Naive B cell (primary cell): ENCODE results near the gene COIL. TPM values are rescaled to one million over a fixed set of nuclear protein-coding genes. Genes with fewer than 3 reads are reported as not detected.
"Not testable (repeated sequence)": the region's sequence is repeated elsewhere in the genome, so short reads cannot be mapped to it uniquely, and the experiment has no call there.

Source experiments
- ATAC-seq, 2 donors: fragments of 150-1000 bp; cut with Tn5 transposase; 2 replicates each; pipeline ENCODE4 v1.10.0; 2021; ENCODE audit warnings: low read depth in 2 of 2, mild to moderate bottlenecking in 2 of 2, moderate library complexity in 2 of 2
- DNase-seq: peaks from one replicate; pipeline ENCODE4 v3.0.0; 2022
- H3K27ac Mint-ChIP-seq, 6 donors: one replicate each; pipeline ENCODE4 v1.8.0; 2020 to 2022; ENCODE audit warnings: mild to moderate bottlenecking in 6 of 6, mixed read lengths in 6 of 6, moderate library complexity in 5 of 6, inconsistent platforms in 2 of 6
- H3K27me3 Mint-ChIP-seq, 3 donors: one replicate each; pipeline ENCODE4 v1.8.0; 2021 to 2022; ENCODE audit warnings: mixed read lengths in 3 of 3, mild to moderate bottlenecking in 1 of 3
- H3K36me3 Mint-ChIP-seq, 2 donors: one replicate each; pipeline ENCODE4 v1.8.0; 2020 to 2022; ENCODE audit warnings: mixed read lengths in 2 of 2, inconsistent platforms in 1 of 2, mild to moderate bottlenecking in 1 of 2
- H3K4me1 Mint-ChIP-seq, 3 donors: one replicate each; pipeline ENCODE4 v1.8.0; 2020 to 2022; ENCODE audit warnings: mixed read lengths in 3 of 3, inconsistent platforms in 1 of 3, mild to moderate bottlenecking in 1 of 3, moderate library complexity in 1 of 3
- H3K4me3 Mint-ChIP-seq, 8 donors: one replicate each; pipeline ENCODE4 v1.8.0; 2020 to 2022; ENCODE audit warnings: mild to moderate bottlenecking in 8 of 8, mixed read lengths in 8 of 8, moderate library complexity in 8 of 8, inconsistent platforms in 2 of 8
- H3K9me3 Mint-ChIP-seq, 7 donors: one replicate each; pipeline ENCODE4 v1.8.0; 2020 to 2022; ENCODE audit warnings: mixed read lengths in 7 of 7, mild to moderate bottlenecking in 5 of 7, inconsistent platforms in 2 of 7, moderate library complexity in 1 of 7
- polyA plus RNA-seq, 6 donors: library from polyadenylated mRNA; unstranded; fragments of 300-500 nt; fragmentation: Illumina TruSeq; gene quantifications; one replicate each; pipeline ENCODE4 v1.2.3, GENCODE V29; 2021; ENCODE audit warnings: low read depth in 6 of 6

The COIL gene
- polyA plus RNA-seq, 6 donors from 2014 or later: 19.5 to 25.9 (median 22.5) TPM

- H3K27me3 Mint-ChIP-seq, H3K4me3 Mint-ChIP-seq, ATAC-seq, DNase-seq, H3K9me3 Mint-ChIP-seq, H3K4me1 Mint-ChIP-seq: not testable (repeated sequence)
- peak overlapping the region in 2 of 6 donors; percentile 34 to 40 for H3K27ac Mint-ChIP-seq
- H3K36me3 Mint-ChIP-seq: peaks cover 10 to 43% of the 10 kb centered on the region in 2 donors
Observed at GRCh38 chr17:56938206-56938605, 22.6 kb downstream of the COIL start.

DNA sequence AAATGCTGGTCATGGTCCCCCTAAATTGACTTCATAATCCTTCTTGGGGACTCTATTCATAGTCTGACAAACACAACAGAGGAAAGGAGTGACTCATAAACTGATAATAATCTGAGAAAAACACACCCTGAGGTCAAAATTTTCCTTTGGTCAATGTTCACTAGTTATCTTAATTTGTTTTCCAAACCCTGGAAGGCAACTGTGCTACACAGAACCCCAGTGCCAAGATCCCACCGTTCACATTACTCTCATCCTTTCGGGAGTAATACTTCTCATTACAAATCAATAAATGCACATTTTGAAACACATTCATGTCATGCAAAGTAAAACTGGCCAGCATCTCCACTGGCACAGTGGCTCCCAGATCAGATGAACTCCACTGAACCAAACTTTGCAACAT, 23.2 kb downstream of the COIL start:
- no peaks in the 10 kb centered on the region for H3K9me3 Mint-ChIP-seq
- peaks cover 4 to 6% (median 5%) of the 10 kb centered on the region in 3 donors for H3K4me1 Mint-ChIP-seq
- DNase-seq (no peak), ATAC-seq (no peak)
- H3K27me3 Mint-ChIP-seq: no peaks in the 10 kb centered on the region
- H3K36me3 Mint-ChIP-seq: peaks cover 10 to 40% of the 10 kb centered on the region in 2 donors
- H3K4me3 Mint-ChIP-seq: no peak overlapping the region
- no peak overlapping the region for H3K27ac Mint-ChIP-seq

- Mint-ChIP-seq H3K36me3 (peaks cover 10 to 40% of the 10 kb centered on the region in 2 donors), H3K4me1 (peaks cover 4 to 6% (median 5%) of the 10 kb centered on the region in 3 donors), H3K27ac (peak overlapping the region in 1 of 6 donors; percentile 13), H3K9me3 (peaks cover 0 to 1% (median 0%) of the 10 kb centered on the region in 7 donors), H3K27me3 (no peaks in the 10 kb centered on the region), H3K4me3 (no peak overlapping the region)
- ATAC-seq (no peak), DNase-seq (no peak)
Observed at GRCh38 chr17:56936697-56937322, 24.0 kb downstream of the COIL start.

DNA sequence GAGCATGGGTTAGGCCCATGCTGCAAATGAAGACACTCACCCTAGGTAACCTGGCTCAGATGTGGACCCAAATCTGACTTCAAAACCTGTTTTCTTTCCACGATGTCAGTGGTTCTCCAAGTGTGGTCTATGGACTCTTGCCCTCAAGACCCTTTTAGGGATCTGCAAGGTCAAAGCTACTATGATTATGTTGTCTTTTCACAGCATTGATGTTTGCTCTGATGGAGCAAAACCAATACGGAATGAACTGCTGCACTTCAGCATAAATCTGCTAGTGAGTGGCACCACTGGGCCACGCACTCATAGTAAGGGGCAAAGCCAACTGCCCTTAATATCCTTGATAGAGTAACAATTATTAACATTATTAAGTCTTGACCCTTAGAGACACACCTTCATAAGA, 25.4 kb downstream of the COIL start:
- Mint-ChIP-seq H3K27me3 (no peaks in the 10 kb centered on the region), H3K36me3 (peaks cover 10 to 40% of the 10 kb centered on the region in 2 donors), H3K27ac (no peak overlapping the region), H3K9me3 (peaks cover 0 to 12% (median 3%) of the 10 kb centered on the region in 7 donors), H3K4me3 (no peak overlapping the region), H3K4me1 (peaks cover 4 to 6% (median 5%) of the 10 kb centered on the region in 3 donors)
- DNase-seq: no peak
- ATAC-seq: no peak

DNA sequence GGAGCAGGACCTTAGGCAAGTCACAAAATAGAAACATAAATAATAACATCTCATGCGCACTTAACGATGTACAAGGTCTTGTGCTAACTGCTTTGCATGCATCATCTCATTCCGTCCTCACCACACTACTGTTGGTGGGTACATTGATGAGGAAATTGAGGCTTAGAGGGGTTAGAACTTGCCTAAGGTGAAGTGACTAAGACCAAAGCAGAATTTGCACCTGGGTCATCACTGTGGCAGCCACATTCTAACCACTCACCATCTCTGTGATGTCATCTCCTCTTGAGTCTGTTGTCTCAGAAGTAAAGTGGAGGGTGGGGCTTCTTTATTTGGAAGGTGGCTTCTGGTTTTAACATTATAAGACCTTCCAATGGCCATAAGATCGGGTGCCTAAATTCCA, 26.6 kb downstream of the COIL start:
- ATAC-seq (no peak), DNase-seq (no peak)
- H3K27me3 Mint-ChIP-seq: no peaks in the 10 kb centered on the region
- H3K36me3 Mint-ChIP-seq: peaks cover 10 to 35% of the 10 kb centered on the region in 2 donors
- no peak overlapping the region for H3K4me3 Mint-ChIP-seq
- H3K27ac Mint-ChIP-seq: no peak overlapping the region
- peaks cover 0 to 24% (median 6%) of the 10 kb centered on the region in 7 donors for H3K9me3 Mint-ChIP-seq
- no peaks in the 10 kb centered on the region for H3K4me1 Mint-ChIP-seq

DNA sequence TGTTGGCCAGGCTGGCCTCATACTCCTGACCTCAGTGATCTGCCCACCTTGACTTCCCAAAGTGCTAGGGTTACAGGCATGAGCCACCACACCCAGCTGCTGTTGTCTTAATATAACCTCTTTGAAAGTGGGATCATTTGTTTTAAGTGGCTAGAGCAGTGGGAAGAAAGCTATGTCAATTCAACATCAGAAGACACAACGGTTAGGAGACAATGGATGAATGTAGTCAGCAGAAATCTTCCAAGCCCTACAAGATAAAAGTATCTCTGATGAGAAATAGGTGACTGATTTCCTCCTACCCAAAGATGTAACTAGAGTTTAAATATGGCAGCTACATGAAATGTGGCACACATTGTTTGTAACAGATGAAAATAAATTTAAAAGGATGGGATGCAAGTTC, 27.0 kb downstream of the COIL start:
- Mint-ChIP-seq H3K4me3 (no peak overlapping the region), H3K9me3 (peaks cover 0 to 28% (median 7%) of the 10 kb centered on the region in 7 donors), H3K27me3 (no peaks in the 10 kb centered on the region), H3K36me3 (peaks cover 10 to 34% of the 10 kb centered on the region in 2 donors), H3K4me1 (no peaks in the 10 kb centered on the region), H3K27ac (no peak overlapping the region)
- DNase-seq (no peak), ATAC-seq (no peak)

- Mint-ChIP-seq H3K9me3 (peaks cover 0 to 28% (median 7%) of the 10 kb centered on the region in 7 donors), H3K36me3 (peaks cover 10 to 30% of the 10 kb centered on the region in 2 donors), H3K4me1 (no peaks in the 10 kb centered on the region), H3K4me3 (no peak overlapping the region), H3K27me3 (no peaks in the 10 kb centered on the region), H3K27ac (no peak overlapping the region)
- no peak for ATAC-seq
- no peak for DNase-seq
Observed at GRCh38 chr17:56933151-56933745, 27.6 kb downstream of the COIL start.

GRCh38 chr17:56930739-56931337, 30.0 kb downstream of the COIL start:
- peaks cover 0 to 16% of the 10 kb centered on the region in 2 donors for H3K36me3 Mint-ChIP-seq
- no peak for ATAC-seq
- no peaks in the 10 kb centered on the region for H3K4me1 Mint-ChIP-seq
- H3K27ac Mint-ChIP-seq: no peak overlapping the region
- peaks cover 0 to 28% (median 7%) of the 10 kb centered on the region in 7 donors for H3K9me3 Mint-ChIP-seq
- H3K4me3 Mint-ChIP-seq: no peak overlapping the region
- no peak for DNase-seq
- no peaks in the 10 kb centered on the region for H3K27me3 Mint-ChIP-seq

- Mint-ChIP-seq H3K4me1 (no peaks in the 10 kb centered on the region), H3K4me3 (no peak overlapping the region), H3K36me3 (peaks cover 0 to 14% of the 10 kb centered on the region in 2 donors), H3K27ac (no peak overlapping the region), H3K27me3 (no peaks in the 10 kb centered on the region), H3K9me3 (peaks cover 0 to 28% (median 7%) of the 10 kb centered on the region in 7 donors)
- no peak for DNase-seq
- ATAC-seq: no peak
Observed at GRCh38 chr17:56929362-56929969, 31.4 kb downstream of the COIL start.

DNA sequence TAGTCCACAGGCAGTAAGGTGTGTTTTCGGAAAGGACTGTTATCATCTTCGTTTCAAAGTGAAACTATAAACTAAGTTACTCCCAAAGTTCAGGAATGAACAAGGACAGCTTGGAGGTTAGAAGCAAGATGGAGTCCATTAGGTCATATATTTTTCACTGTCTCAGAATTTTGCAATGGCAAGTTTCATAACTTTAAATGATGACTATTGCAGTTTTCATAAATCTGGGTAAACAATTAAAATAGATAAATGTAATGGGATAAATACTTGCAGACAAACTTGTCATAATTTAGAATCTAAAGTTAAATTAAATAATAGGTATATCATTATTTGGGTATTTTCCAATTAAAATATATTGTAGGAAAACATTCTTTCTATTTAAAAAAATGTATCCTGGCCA, 32.3 kb downstream of the COIL start:
- H3K27me3 Mint-ChIP-seq: no peaks in the 10 kb centered on the region
- peaks cover 0 to 5% of the 10 kb centered on the region in 2 donors for H3K36me3 Mint-ChIP-seq
- DNase-seq (no peak), ATAC-seq (no peak)
- no peak overlapping the region for H3K27ac Mint-ChIP-seq
- H3K4me3 Mint-ChIP-seq: no peak overlapping the region
- no peaks in the 10 kb centered on the region for H3K4me1 Mint-ChIP-seq
- peaks cover 0 to 28% (median 7%) of the 10 kb centered on the region in 7 donors for H3K9me3 Mint-ChIP-seq

DNA sequence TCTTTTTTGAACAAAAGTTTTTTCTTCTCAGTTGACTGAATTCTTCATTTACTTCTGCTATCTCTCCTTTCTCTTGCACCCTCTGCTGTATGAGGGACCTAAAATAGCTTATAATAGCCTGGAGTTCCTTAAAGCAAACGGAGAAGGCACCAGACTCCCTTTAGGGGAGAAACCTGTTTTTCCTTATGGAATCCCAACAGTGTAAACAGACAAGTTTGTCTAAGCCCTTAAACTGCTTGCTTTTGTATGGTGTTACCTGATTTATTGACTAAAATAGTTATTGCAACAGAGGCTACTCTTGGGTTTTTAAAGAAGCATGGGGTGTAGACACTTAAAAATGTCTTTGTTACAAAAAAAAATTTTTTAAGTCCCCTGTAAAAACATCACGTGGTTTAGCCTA, 34.1 kb downstream of the COIL start:
- Mint-ChIP-seq H3K27me3 (no peaks in the 10 kb centered on the region), H3K4me1 (no peaks in the 10 kb centered on the region), H3K27ac (no peak overlapping the region), H3K9me3 (peaks cover 0 to 28% (median 7%) of the 10 kb centered on the region in 7 donors), H3K4me3 (no peak overlapping the region), H3K36me3 (no peaks in the 10 kb centered on the region)
- DNase-seq: no peak
- ATAC-seq: no peak

GRCh38 chr17:56926270-56926669, 34.6 kb downstream of the COIL start:
- Mint-ChIP-seq H3K27me3 (no peaks in the 10 kb centered on the region), H3K4me1 (no peaks in the 10 kb centered on the region), H3K9me3 (peaks cover 0 to 24% (median 7%) of the 10 kb centered on the region in 7 donors), H3K27ac (no peak overlapping the region), H3K36me3 (no peaks in the 10 kb centered on the region), H3K4me3 (no peak overlapping the region)
- ATAC-seq (no peak), DNase-seq (no peak)

GRCh38 chr17:56925088-56925487, 35.8 kb downstream of the COIL start:
- Mint-ChIP-seq H3K27me3 (no peaks in the 10 kb centered on the region), H3K4me1 (no peaks in the 10 kb centered on the region), H3K36me3 (no peaks in the 10 kb centered on the region), H3K27ac (no peak overlapping the region), H3K9me3 (peaks cover 0 to 12% (median 2%) of the 10 kb centered on the region in 7 donors), H3K4me3 (no peak overlapping the region)
- DNase-seq (no peak), ATAC-seq (no peak)
